ENCODE measurements around the gene CNTNAP1. TPM values are rescaled to one million over a fixed set of nuclear protein-coding genes. Genes with fewer than 3 reads are reported as not detected.
"Not testable (repeated sequence)": the region's sequence is repeated elsewhere in the genome, so short reads cannot be mapped to it uniquely, and the experiment has no call there.

Gene CNTNAP1
- total RNA-seq, 1 donor from 2014 or later, result 8.1 TPM

DNA sequence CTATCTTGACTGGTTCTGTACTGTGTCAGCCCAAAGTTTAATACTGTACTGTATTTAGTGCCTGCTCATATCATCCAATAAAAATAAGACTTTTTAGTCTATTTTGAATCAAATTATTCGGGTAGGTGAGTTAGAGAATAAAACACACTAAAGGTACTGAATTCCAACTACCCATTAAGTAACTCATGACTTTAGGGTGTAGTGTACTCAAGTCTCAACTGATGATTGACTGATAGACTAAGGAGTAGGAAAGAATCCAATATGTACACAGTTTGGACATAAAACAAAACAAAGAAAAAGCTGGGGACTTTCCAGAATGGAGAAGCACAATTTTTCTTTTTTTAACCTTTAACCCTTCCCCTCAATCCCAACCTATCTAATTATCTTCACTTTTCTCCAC, 58.4 kb downstream of the CNTNAP1 start:
- DNase-seq (ENCODE audit: low spot score), result no peak

GRCh38 chr17:42742916-42743315, 60.6 kb downstream of the CNTNAP1 start:
- DNase-seq (ENCODE audit: low spot score), result not testable (repeated sequence)

DNA sequence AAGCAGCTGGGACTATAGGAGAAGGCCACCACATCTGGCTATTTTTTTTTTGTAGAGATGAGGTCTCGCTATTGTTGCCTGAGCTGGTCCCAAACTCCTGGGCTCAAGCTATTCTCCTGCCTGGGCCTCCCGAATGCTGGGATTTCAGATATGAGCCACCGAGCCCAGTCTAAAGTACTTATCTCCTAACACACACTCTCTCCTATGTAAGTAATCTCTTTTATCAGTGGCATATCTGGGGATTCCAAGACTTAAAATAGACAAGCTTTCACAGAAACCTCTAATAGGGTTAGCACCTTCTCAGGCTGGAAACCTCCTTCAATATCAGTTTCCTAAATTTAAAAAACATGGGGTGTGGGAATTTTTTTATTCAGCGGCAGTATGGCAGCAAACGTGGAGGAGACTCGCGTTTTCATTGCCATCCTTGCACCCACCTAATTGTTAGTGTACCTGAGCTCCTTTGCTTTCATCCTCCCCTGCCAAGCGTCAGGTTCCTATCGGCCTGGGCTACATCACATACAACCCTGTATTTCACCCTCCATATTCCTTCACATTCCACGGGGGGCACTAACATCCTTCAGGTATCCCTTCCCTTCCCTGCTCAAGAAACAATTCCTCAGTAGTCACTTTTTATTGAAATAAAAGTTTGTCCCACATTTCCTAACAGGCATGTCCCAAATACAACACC, 61.4 kb downstream of the CNTNAP1 start:
- DNase-seq (ENCODE audit: low spot score), result no peak

DNA sequence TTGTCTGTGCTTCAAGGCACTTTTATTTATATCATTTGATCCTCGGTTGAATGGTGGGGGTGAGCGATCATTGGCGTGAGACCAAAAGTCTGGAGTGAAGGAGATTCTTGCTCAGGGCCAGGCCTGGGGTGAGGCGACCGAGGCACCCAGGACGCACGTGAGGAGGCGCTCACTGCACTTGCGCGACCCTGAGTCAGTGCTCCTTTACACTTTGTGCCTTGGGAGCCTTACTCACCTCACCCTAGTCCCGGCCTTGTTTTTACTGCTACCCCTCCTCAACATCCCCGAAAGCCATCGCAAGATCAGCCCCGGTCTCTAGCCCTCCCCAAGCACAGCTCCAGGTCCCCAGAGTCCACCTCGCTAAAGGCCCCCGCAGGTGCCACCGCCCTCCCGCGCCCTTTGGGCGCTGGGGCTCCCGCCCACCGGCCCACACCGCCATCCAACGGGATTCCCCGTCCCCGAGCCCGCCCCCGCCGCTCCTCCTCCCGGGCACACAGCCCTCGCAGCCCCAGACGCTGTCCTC, 62.0 kb downstream of the CNTNAP1 start:
- DNase-seq (ENCODE audit: low spot score), result peak; percentile 59

GRCh38 chr17:42744806-42745617, 62.7 kb downstream of the CNTNAP1 start, which contains the start of gene EZH1:
Gene EZH1 (minus strand): TSS chr17:42745040. CDS start chr17:42728941, 16,099 bp downstream.
- DNase-seq (ENCODE audit: low spot score), result peak; percentile 89

DNA sequence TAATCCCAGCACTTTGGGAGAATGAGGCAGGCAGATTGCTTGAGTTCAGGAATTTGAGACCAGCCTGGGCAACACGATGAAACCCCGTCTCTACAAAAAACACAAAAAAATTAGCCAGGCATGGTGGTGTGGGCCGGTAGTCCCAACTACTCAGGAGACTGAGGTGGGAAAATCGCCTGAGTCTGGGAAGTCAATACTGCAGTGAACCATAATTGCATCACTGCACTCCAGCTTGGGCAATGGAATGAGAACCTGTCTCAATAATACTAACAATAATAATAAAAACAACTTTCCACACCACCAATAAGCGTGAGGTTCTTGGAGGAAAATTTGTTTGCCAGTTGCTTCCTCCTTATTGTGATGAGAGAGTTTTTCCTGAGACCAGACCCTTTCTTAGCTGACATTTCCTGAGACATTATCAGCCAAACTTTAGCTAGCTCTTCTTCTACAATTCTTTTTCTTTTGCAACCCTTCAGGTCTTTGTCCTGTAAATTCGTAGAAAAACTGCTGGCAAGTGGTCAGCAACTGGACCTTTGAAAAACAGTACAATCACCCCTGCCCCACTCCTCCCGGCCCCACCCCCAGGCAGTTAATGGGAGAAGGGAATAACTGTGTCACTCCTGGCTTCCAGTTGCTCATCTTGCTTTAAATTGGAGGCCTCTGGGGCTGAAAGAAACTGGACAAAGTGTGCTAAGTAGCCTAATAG, 66.0 kb downstream of the CNTNAP1 start:
- DNase-seq (ENCODE audit: low spot score), result no peak

DNA sequence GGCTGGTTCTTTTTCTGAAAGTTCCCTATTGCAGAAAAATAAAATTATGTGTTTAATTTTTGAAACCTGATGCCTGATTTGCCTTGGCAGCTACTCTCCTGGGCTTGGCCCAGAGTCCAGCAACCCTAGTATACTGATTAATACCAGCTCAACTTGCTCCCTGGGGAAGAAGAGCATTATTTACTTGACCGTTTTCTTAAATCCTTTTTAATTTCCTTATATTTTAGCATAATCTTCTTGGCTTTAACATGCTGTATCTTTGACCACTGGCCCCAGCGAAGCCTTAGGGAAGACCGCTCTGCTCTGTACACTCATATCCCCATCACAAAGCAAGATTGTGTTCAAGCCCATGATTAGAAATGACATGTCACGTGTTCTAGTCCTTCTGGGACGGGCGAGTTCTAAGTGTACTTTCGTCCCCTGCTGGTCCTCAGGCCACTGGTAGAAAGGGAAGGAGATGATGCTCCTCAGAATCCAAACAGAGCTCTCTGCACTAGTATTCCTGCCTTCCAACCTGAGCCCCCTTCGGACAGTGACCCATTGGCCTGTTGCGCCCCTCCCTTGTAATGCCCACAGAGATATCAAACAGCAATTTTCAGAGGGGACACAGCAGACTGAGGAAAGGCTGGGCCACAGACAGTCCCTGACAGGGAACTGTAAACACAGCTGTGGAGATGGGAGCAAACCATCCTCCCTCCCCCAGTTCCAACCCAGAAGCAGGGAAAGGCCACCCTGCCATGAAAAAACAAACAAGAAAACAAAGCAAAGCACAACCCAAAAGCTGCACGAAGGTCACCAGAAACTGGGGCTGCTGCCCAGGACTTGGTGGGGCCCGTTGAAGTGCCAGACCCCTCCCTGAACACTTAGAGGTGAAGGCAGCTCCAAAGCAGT, 66.8 kb downstream of the CNTNAP1 start:
- no peak for DNase-seq (ENCODE audit: low spot score)

Other genes starting within 250 kb of the CNTNAP1 start
- gene ATP6V0A1, start 223.7 kb upstream of the CNTNAP1 start, total RNA-seq, result 179 TPM
- gene NAGLU, start 146.3 kb upstream of the CNTNAP1 start, total RNA-seq, result 51.1 TPM
- gene HSD17B1, start 129.6 kb upstream of the CNTNAP1 start, total RNA-seq, result 2.4 TPM
- gene COASY, start 120.4 kb upstream of the CNTNAP1 start, total RNA-seq, result 84.1 TPM
- gene MLX, start 115.4 kb upstream of the CNTNAP1 start, total RNA-seq, result 54.0 TPM
- gene PSMC3IP, start 104.8 kb upstream of the CNTNAP1 start, total RNA-seq, result 5.1 TPM
- gene RETREG3, start 73.2 kb upstream of the CNTNAP1 start, total RNA-seq, result 78.8 TPM
- gene TUBG1, start 72.8 kb upstream of the CNTNAP1 start, total RNA-seq, result 40.2 TPM
- 30.8 TPM for gene TUBG2, start 23.2 kb upstream of the CNTNAP1 start, total RNA-seq
- gene PLEKHH3, start 5.5 kb upstream of the CNTNAP1 start, total RNA-seq, result 36.1 TPM
- gene CCR10, start 688 bp upstream of the CNTNAP1 start, total RNA-seq, result 0.49 TPM
- gene EZH1, start 62.5 kb downstream of the CNTNAP1 start, total RNA-seq, result 50.4 TPM
- 22.7 TPM for gene RAMP2, start 78.7 kb downstream of the CNTNAP1 start, total RNA-seq
- 57.1 TPM for gene VPS25, start 90.9 kb downstream of the CNTNAP1 start, total RNA-seq
- gene WNK4, start 98.1 kb downstream of the CNTNAP1 start, total RNA-seq, result 0.37 TPM
- gene COA3, start 116.2 kb downstream of the CNTNAP1 start, total RNA-seq, result 78.0 TPM
- 0.89 TPM for gene CNTD1, start 116.3 kb downstream of the CNTNAP1 start, total RNA-seq
- 71.3 TPM for gene BECN1, start 141.8 kb downstream of the CNTNAP1 start, total RNA-seq
- 88.5 TPM for gene PSME3, start 150.9 kb downstream of the CNTNAP1 start, total RNA-seq
- gene AOC2, start 162.0 kb downstream of the CNTNAP1 start, total RNA-seq, result 1.4 TPM
- 125 TPM for gene AOC3, start 168.7 kb downstream of the CNTNAP1 start, total RNA-seq
- 17.3 TPM for gene G6PC1, start 218.3 kb downstream of the CNTNAP1 start, total RNA-seq

All from mucosa of gallbladder (tissue), 1 donor.